Activated T-cell treated with anti-CD3 and anti-CD28 coated beads for 4 hours (primary cell): ENCODE data around the gene YIF1A.
A peak's percentile ranks its signal among the peaks of the same experiment; 100 is the strongest.
"Not testable (repeated sequence)": the region's sequence is repeated elsewhere in the genome, so short reads cannot be mapped to it uniquely, and the experiment has no call there.

ENCODE experiments used
- DNase-seq: peaks from one replicate; pipeline ENCODE4 v3.0.0-alpha.2; 2020

YIF1A gene

GRCh38 chr11:66285250-66285947, 3.5 kb downstream of the YIF1A start:
- no peak for DNase-seq

GRCh38 chr11:66284526-66285078, 4.3 kb downstream of the YIF1A start:
- DNase-seq = no peak

DNA sequence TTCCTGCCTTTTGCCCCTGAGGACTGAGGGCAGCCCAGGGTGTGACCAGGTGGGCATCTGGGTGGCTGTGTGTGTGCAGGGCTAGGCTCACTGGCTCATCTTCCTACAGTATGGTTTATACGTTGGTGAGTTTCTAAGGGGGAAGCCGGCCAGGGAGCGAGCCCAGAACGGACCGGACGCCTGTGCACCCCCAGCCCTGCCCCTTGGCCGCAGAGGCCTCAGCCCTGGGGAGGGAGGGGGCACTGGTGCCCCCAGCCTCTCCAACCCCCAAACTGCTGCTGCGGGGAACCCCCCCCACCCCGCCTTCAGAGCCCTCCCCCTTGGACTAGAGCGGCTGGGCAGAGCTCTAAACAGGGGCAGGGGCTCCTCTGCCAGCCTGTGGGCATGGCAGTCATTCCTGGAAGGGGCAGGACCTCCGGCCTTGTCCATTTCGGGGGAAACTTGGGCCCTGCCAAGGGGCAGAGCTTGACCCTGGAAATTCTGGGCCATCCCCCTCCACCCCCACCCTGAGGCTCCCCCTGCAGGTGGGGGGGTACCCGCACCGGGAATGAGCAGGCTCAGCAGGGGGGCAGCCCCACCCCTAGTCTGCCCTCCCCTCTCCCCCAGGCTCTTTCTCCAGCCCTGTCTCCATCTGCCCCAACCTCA, 5.4 kb downstream of the YIF1A start:
- no peak for DNase-seq

DNA sequence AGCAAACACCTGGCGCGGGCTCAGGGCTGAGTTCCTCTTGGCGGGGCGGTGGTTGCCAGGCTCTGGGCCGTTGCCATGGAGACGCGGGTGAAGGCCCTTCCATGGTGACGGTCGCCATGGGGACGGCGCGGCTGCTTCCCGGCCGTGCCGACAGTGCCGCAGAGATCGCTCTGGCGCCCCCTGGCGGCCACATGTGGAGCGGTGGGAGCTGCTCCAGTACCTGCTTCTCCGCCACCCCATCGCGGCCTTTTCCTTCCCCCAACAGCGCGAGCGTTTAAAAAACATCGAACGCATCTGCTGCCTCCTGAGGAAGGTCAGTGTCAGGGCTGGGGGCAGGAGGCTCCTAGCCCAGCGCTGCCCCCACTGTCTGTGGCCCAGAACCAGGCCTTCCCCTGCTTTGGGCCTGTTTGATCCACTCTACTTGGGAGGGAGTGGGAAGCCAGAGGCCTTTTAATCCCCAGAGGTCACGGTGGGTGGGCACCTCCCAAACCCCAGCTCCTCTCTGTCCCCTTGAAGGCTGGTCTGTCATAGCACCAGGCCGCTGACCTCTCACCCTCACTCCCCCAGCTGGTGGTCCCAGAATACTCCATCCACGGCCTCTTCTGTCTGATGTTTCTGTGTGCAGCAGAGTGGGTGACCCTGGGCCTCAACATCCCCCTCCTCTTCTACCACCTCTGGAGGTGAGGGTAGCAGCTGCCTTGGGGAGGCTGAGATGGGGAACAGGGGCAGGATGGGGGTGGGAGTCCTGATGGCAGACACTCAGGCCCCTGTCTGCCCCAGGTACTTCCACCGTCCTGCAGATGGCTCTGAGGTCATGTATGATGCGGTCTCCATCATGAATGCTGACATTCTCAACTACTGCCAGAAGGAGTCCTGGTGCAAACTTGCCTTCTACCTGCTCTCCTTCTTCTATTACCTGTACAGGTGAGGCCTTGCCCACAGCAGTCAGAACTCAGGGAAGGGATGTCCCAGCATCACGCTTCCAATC, 6.2 kb downstream of the YIF1A start:
- peak; percentile 96 for DNase-seq

DNA sequence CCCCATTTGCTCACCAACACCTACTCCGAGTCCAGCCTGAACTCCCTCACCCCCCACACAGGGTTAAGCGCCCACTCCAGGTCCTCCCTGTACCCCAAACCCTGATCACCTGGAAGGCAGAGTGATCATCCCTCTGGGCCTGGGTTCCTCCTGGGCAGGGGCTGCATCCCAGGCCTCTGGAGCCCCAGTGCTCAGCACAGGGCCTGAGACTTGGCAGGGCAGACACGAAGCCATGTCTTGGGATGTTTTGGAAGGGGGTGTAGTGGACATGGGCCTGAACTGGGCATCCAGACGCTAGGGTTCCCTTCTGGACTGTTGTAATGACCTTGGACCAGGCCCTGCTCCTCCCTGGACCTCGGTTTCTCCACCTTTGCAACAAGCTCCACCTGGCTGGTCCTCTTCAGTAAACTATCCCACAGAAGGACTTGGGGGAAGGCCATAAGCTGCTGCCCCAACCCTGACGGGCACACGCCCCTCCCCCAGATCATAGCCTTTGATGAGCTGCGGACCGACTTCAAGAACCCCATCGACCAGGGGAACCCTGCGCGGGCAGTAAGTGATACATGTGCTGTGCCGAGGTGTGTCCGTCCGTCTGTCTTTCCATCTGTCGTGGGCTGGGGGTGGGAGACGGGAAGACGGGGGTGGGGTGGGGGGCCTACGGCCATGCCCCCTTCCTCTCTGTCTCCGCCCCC, 7.0 kb downstream of the YIF1A start:
- no peak for DNase-seq

GRCh38 chr11:66281001-66281400, 7.9 kb downstream of the YIF1A start:
- DNase-seq = no peak

- DNase-seq = no peak
Observed at GRCh38 chr11:66280428-66280827, 8.5 kb downstream of the YIF1A start.

DNA sequence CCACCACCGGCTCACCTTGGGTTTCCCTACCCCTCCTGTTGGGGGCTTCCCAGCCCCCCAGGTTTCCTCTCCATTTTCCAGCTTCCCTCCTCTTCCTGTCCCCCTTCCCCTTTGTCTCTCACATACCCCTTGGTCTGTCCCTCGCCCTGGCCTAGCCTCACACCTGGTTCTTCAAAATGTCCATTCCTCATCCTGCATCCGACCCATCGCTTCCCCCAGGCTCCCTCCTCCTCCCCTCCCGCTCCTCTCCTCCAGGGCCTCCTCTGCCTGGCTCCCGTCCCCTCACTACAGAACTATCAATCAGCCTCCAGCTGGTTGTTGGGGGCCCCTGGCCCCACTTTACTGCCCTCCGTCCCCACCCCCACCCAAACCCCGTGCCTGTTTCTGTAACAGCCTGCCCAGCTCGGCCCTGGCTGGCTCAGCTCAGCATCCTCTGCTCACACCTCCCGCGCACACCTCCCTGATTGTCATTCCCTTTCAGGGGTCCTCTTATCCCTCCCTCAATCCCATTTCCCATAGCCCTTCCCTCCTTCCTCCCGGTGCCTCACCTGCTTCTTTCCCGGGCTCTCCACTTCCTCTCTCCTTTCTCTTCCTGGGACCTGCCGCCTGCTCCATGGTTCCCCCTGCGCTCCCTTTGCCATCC, 9.7 kb downstream of the YIF1A start:
- no peak for DNase-seq

DNA sequence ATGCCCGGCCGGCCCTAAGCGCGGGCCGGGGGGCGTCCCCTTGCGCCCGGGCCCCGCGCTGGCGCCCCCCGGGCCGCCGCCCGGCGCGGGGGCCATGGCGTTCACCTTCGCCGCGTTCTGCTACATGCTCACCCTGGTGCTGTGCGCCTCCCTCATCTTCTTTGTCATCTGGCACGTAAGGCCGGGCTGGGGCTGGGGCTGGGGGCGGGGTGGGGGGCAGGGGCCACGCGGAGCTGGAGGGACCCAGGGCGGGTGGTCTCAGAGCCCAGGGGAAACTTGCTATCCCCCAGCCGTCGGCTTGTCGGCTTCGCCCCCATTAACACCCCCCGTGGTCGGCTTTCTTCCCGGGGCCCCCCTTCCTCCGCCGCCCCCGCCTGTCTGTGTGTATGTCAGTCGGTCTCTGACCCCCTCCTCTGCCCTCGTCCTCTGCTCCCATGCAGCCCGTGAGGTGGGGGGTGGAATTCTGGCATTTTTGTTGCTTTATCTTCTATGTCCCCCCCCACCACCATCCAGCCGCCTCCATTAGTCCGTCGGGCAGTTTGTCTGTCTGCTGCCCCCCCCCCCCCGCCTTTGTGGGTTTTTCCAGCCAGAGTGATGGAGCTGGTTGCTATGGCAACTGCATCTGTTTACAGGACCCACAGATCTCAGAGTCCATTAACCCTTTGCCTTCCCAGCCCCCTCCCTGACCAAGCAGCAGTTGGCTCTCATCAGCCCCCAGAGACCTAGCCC, 10.4 kb downstream of the YIF1A start:
- DNase-seq = no peak

DNA sequence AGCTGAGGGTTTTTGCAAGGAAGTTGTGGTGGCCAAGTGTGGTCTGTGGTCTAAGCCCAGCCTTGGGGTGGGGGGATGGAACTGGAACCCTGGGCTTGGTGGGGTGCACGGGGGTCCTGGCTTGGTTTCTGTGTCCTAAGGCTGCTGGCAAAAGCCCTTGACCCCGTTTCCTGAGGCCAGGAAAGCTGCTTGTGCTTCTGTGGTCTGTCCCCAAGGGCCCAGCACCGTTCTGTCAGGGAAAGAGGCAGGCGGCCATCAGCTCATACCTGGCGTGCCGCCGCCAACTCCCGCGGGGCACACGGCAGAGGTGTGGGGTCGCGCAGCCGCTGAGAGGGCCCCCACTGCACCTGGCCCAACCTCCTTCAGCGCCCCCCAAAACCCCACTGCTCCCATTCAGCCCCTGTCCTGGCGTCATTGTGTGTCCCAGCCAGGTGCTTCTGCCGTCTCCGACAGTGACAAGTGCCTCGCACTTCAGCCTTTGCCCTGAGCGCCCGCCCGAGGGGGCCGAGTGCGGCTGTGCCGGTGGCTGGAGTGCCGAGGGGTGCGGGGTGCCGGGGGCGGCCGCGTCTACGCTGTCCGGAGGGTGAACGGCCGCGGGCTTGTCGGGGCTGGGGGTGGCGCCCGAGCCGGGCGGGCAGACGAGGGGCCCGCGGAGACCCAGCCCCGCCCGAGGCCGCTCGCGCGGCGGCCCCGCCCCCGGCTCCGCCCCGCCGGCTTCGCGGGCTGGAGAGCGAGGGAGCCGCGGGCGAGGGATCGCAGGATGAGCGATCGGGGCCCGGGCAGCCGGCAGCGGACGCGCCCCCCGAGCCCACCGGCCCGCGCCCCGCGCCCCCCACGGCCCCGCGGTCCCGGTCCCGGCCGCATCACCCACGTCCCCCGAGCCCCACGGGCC, 11.2 kb downstream of the YIF1A start, which contains the start of gene CNIH2:
Gene CNIH2 (plus strand): TSS at position 705 of the 892 bp plus-strand sequence. CDS start 282 bp downstream, outside the sequence.
- no peak for DNase-seq

DNA sequence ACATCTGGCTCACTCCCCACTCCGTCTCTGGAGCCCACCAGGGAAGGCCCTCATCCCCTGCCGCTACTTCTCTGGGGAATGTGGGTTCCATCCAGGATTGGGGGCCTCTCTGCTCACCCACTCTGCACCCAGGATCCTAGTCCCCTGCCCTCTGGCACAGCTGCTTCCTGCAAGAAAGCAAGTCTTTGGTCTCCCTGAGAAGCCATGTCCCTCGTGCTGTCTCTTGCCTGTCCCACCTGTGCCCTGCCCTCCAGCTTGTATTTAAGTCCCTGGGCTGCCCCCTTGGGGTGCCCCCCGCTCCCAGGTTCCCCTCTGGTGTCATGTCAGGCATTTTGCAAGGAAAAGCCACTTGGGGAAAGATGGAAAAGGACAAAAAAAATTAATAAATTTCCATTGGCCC, 11.9 kb downstream of the YIF1A start:
- DNase-seq = not testable (repeated sequence)

DNA sequence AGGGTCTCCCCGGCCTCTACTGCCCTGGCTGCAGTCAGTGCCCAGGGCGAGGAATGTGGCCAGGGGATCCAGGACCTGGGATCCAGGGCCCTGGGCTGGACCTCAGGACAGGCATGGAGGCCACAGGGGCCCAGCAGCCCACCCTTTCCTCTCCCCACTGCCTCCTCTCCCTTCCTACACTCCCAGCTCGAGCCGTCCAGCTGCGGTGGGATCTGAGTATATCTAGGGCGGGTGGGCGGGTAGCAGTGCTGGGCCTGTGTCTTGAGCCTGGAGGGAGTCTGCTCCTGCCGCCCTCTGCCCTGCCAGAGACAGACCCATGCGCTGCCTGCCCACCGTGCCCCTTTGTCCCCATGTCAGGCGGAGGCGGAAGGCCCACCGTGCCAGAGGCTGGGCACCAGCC, 12.3 kb downstream of the YIF1A start:
- DNase-seq = not testable (repeated sequence)

DNA sequence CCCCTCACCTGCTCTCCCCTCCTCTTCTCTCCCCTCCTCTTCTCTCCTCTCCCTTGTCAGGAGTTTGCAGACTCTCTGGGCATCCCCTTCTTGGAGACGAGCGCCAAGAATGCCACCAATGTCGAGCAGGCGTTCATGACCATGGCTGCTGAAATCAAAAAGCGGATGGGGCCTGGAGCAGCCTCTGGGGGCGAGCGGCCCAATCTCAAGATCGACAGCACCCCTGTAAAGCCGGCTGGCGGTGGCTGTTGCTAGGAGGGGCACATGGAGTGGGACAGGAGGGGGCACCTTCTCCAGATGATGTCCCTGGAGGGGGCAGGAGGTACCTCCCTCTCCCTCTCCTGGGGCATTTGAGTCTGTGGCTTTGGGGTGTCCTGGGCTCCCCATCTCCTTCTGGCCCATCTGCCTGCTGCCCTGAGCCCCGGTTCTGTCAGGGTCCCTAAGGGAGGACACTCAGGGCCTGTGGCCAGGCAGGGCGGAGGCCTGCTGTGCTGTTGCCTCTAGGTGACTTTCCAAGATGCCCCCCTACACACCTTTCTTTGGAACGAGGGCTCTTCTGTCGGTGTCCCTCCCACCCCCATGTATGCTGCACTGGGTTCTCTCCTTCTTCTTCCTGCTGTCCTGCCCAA, 12.8 kb downstream of the YIF1A start:
- no peak for DNase-seq

DNA sequence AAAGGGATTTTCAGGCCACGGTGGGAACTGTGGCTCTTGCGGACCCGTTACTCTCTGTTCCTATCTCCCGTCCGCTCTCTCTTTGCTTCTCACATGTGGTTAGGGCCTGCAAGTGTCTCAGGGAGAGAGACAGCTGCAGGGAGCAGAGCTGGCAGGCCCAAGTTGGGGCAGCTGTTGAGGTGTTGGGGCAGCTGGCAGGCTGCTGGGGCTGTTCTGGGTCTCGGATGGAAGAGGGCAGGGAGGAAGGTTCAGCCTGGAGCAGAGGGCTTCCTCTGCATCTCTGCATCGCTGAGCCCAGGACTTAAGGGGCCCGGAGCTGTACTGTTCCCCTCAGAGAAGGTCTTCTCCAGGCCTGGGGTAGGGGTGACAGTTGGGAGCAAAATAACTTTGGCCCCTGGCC, 13.5 kb downstream of the YIF1A start:
- DNase-seq = no peak

- no peak for DNase-seq
Observed at GRCh38 chr11:66274219-66274618, 14.7 kb downstream of the YIF1A start.

DNA sequence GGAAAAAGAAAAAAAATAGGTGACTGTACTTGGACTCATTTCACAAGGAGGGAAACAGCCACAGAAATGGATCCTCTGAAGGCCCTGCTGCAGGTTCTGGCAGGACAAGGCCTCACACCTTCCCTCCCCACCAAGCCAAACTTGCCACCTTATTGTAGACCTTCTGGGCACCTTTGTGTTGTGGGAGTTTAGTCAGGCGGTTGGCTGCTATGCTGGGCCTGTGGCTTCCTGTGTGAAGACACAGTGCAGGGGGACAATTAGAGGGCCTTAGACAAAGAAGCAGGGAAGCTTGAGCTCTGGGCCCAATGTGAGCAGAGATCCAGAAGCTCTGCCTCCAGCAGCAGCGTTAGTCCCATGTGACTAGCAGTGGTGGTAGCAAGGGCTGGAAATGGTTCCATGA, 16.3 kb downstream of the YIF1A start:
- DNase-seq = no peak

DNA sequence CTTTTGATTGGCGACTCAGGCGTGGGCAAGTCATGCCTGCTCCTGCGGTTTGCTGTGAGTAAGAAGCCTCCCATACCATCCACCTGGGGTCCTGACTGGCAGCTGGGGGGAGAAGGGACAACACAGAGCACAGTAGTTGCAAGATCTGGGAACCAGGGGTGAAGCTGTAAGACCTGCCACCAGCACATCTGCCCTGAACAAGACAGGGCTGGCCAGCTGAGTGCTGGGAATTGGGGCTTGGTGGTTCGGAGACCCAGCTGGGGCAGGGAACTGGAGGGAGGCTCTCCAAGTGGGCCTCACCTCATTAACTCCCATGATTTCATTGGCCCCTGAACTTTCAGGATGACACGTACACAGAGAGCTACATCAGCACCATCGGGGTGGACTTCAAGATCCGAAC, 17.1 kb downstream of the YIF1A start:
- DNase-seq = no peak

DNA sequence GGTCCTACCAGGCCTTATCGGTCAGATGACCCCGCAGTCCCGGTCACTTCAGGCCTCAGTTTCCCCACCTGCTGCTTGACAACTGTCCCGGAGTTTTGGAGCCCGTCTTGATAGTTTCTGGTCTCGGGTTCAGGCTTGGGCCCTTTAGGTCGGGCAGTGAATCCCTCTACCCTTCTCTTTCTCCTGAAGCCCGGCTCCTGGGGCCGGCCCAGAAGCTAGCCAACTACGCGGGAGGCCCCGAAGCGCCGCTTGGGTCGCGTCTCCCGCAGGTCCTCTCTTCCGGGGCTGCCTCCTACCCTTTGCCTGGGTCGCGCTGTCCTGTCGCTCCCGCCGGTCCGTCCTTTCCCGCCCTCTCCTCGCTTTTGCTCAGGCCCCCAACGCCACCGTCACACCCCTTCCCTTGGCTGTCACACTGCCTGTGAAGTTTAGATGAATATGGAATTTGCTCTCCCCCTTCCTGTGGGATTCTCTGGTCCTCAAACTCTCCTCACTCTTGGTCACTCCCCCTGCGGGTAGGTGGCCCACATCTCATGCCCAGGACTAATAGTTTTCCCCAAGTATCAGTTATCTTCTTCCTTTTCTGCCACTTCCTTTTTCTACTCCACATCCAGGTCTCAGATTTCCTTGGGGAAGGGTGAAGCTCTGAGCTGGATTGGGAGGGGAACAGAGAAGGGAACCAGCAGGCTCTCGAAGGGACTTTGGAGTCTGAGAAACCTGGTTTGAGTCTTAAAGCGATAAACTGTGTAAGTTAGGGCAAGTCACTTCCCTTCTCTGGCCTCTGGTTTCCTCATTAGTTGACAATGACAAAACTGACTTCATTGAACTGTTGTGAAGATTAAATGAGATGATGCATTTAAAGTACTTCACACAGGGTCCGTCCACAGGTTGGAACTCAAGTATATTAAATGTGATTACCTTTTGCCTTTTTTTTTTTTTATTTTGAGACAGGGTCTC, 19.7 kb downstream of the YIF1A start:
- DNase-seq = no peak
